Measurements from ENCODE around the gene MEP1A.
"Not testable (repeated sequence)": the region's sequence is repeated elsewhere in the genome, so short reads cannot be mapped to it uniquely, and the experiment has no call there.

The MEP1A gene

GRCh38 chr6:46850792-46851191 is 57.6 kb downstream of the MEP1A start:
- TF ChIP-seq CTCF (IDR thresholded peaks at IDR 0.05; ENCODE audit: insufficient read depth, low read length, poor library complexity, severe bottlenecking) (no peak), EZH2phosphoT487 (conservative IDR thresholded peaks at IDR 0.05; ENCODE audit: low read length) (no peak)

GRCh38 chr6:46851576-46851975 is 58.4 kb downstream of the MEP1A start:
- H3K4me3 ChIP-seq (ENCODE audit: insufficient read depth, low read length, poor library complexity, severe bottlenecking): not testable (repeated sequence)

More at GRCh38 chr6:46850792-46851191, 57.6 kb downstream of the MEP1A start:
- no peak overlapping the region for H3K4me3 ChIP-seq (ENCODE audit: insufficient read depth, low read length, poor library complexity, severe bottlenecking)
- H3K9me3 ChIP-seq (ENCODE audit: insufficient read depth, low read length): no peaks in the 10 kb centered on the region
- no peak overlapping the region for H3K4me2 ChIP-seq (ENCODE audit: low read depth, low read length, poor library complexity, severe bottlenecking)
- no peak overlapping the region for H2AFZ ChIP-seq (ENCODE audit: low read depth, low read length, severe bottlenecking)
- H3F3A ChIP-seq (ENCODE audit: insufficient read depth): no peaks in the 10 kb centered on the region
- H3K79me2 ChIP-seq (ENCODE audit: insufficient read depth, low read length): no peaks in the 10 kb centered on the region
- H3K36me3 ChIP-seq (ENCODE audit: low read length): no peaks in the 10 kb centered on the region
- no peak overlapping the region for H3K9ac ChIP-seq (ENCODE audit: low read length)
- H4K20me1 ChIP-seq (ENCODE audit: low read depth, low read length): no peaks in the 10 kb centered on the region
- no peaks in the 10 kb centered on the region for H3K9me2 ChIP-seq (replicated peaks; ENCODE audit: insufficient read depth, low read length)
- H3K27me3 ChIP-seq (ENCODE audit: low read length): no peaks in the 10 kb centered on the region
- no peak overlapping the region for H3K27ac ChIP-seq (ENCODE audit: low read depth, low read length)

GRCh38 chr6:46855966-46856365 is 62.8 kb downstream of the MEP1A start:
- not testable (repeated sequence) for H3F3A ChIP-seq (ENCODE audit: insufficient read depth); H3K4me3 ChIP-seq (ENCODE audit: insufficient read depth, low read length, poor library complexity, severe bottlenecking)

More at GRCh38 chr6:46851576-46851975, 58.4 kb downstream of the MEP1A start:
- not testable (repeated sequence) for H4K20me1 ChIP-seq (ENCODE audit: low read depth, low read length); H3K9me3 ChIP-seq (ENCODE audit: insufficient read depth, low read length); H3K4me2 ChIP-seq (ENCODE audit: low read depth, low read length, poor library complexity, severe bottlenecking); H2AFZ ChIP-seq (ENCODE audit: low read depth, low read length, severe bottlenecking); H3F3A ChIP-seq (ENCODE audit: insufficient read depth); H3K9ac ChIP-seq (ENCODE audit: low read length); H3K9me2 ChIP-seq (replicated peaks; ENCODE audit: insufficient read depth, low read length); H3K27ac ChIP-seq (ENCODE audit: low read depth, low read length); H3K27me3 ChIP-seq (ENCODE audit: low read length); H3K36me3 ChIP-seq (ENCODE audit: low read length); H3K79me2 ChIP-seq (ENCODE audit: insufficient read depth, low read length)

GRCh38 chr6:46862381-46862780 is 69.2 kb downstream of the MEP1A start:
- no peaks in the 10 kb centered on the region for H3K36me3 ChIP-seq (ENCODE audit: low read length)
- TF ChIP-seq CTCF (IDR thresholded peaks at IDR 0.05; ENCODE audit: insufficient read depth, low read length, poor library complexity, severe bottlenecking) (no peak), EZH2phosphoT487 (conservative IDR thresholded peaks at IDR 0.05; ENCODE audit: low read length) (no peak)
- H3K4me3 ChIP-seq (ENCODE audit: insufficient read depth, low read length, poor library complexity, severe bottlenecking): no peak overlapping the region
- H3K9me3 ChIP-seq (ENCODE audit: insufficient read depth, low read length): no peaks in the 10 kb centered on the region
- no peaks in the 10 kb centered on the region for H3F3A ChIP-seq (ENCODE audit: insufficient read depth)
- H3K27ac ChIP-seq (ENCODE audit: low read depth, low read length): no peak overlapping the region
- H3K9me2 ChIP-seq (replicated peaks; ENCODE audit: insufficient read depth, low read length): no peaks in the 10 kb centered on the region
- no peak overlapping the region for H2AFZ ChIP-seq (ENCODE audit: low read depth, low read length, severe bottlenecking)
- H4K20me1 ChIP-seq (ENCODE audit: low read depth, low read length): no peaks in the 10 kb centered on the region
- H3K27me3 ChIP-seq (ENCODE audit: low read length): no peaks in the 10 kb centered on the region
- no peak overlapping the region for H3K9ac ChIP-seq (ENCODE audit: low read length)
- no peak overlapping the region for H3K4me2 ChIP-seq (ENCODE audit: low read depth, low read length, poor library complexity, severe bottlenecking)
- H3K79me2 ChIP-seq (ENCODE audit: insufficient read depth, low read length): no peaks in the 10 kb centered on the region

More at GRCh38 chr6:46855966-46856365, 62.8 kb downstream of the MEP1A start:
- H4K20me1 ChIP-seq (ENCODE audit: low read depth, low read length); H3K27me3 ChIP-seq (ENCODE audit: low read length); H3K9me3 ChIP-seq (ENCODE audit: insufficient read depth, low read length); H3K79me2 ChIP-seq (ENCODE audit: insufficient read depth, low read length); H3K9ac ChIP-seq (ENCODE audit: low read length); H3K4me2 ChIP-seq (ENCODE audit: low read depth, low read length, poor library complexity, severe bottlenecking); H2AFZ ChIP-seq (ENCODE audit: low read depth, low read length, severe bottlenecking); H3K9me2 ChIP-seq (replicated peaks; ENCODE audit: insufficient read depth, low read length); H3K27ac ChIP-seq (ENCODE audit: low read depth, low read length); H3K36me3 ChIP-seq (ENCODE audit: low read length): not testable (repeated sequence)
- TF ChIP-seq CTCF (IDR thresholded peaks at IDR 0.05; ENCODE audit: insufficient read depth, low read length, poor library complexity, severe bottlenecking): peak; percentile 76
